HPDE6-E6E7 (cell line): ENCODE data around the gene NEU1.
"Not testable (repeated sequence)": the region's sequence is repeated elsewhere in the genome, so short reads cannot be mapped to it uniquely, and the experiment has no call there.

Experiments used
- DNase-seq: peaks from one replicate; pipeline ENCODE4 v3.0.0; 2011; ENCODE audit warnings: missing footprints; ENCODE audit errors: extremely low spot score

Gene NEU1

DNA sequence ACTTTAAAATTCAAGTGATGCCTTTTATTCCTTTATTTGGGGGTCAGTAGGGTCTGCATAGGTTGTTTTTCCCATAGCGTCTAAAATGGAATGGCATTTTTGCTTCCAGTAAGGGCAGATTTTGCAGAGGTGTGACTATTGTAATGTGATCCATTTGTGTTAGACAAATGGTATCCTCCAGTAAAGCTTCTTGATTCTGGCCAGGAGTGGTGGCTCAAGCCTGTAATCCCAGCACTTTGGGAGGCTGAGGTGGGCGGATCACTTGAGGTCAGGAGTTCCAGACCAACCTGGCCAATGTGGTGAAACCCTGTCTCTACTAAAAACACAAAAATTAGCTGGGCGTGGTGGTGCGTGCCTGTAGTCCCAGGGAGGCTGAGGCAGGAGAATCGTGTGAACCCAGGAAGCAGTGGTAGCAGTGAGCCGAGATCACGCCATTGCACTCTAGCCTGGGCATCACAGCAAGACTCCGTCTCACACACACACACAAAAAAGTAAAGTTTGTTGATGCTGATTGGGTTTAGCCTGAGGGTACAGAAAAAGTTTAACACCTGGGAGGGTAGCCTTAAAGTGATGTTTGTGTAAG is 44.6 kb downstream of the NEU1 start:
- DNase-seq, result not testable (repeated sequence)

DNA sequence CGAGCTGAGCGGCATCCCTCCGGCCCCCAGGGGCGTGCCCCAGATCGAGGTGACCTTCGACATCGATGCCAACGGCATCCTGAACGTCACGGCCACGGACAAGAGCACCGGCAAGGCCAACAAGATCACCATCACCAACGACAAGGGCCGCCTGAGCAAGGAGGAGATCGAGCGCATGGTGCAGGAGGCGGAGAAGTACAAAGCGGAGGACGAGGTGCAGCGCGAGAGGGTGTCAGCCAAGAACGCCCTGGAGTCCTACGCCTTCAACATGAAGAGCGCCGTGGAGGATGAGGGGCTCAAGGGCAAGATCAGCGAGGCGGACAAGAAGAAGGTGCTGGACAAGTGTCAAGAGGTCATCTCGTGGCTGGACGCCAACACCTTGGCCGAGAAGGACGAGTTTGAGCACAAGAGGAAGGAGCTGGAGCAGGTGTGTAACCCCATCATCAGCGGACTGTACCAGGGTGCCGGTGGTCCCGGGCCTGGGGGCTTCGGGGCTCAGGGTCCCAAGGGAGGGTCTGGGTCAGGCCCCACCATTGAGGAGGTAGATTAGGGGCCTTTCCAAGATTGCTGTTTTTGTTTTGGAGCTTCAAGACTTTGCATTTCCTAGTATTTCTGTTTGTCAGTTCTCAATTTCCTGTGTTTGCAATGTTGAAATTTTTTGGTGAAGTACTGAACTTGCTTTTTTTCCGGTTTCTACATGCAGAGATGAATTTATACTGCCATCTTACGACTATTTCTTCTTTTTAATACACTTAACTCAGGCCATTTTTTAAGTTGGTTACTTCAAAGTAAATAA is 45.3 kb downstream of the NEU1 start:
- DNase-seq, result not testable (repeated sequence)

DNA sequence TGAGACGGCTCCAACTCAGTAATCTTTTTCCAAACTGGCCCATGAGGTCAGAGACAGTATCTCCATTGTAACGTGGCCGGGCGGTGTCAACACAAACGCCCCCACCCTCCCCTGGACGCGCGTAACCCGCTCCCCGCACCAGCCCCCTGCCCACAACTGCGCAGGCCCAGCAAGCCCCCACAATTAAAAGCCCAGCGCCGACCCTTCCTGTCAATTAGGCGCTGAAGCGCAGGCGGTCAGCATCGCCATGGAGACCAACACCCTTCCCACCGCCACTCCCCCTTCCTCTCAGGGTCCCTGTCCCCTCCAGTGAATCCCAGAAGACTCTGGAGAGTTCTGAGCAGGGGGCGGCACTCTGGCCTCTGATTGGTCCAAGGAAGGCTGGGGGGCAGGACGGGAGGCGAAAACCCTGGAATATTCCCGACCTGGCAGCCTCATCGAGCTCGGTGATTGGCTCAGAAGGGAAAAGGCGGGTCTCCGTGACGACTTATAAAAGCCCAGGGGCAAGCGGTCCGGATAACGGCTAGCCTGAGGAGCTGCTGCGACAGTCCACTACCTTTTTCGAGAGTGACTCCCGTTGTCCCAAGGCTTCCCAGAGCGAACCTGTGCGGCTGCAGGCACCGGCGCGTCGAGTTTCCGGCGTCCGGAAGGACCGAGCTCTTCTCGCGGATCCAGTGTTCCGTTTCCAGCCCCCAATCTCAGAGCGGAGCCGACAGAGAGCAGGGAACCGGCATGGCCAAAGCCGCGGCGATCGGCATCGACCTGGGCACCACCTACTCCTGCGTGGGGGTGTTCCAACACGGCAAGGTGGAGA is 47.4 kb downstream of the NEU1 start, which contains the start of the genes HSPA1A and HSPA1L:
Gene HSPA1A (plus strand): TSS at position 519 of the 814 bp plus-strand sequence. CDS start 214 bp downstream, at position 733.
Gene HSPA1L (minus strand): TSS at position 259 of the 814 bp plus-strand sequence. CDS start 3,311 bp downstream, outside the sequence.
- no peak for DNase-seq

DNA sequence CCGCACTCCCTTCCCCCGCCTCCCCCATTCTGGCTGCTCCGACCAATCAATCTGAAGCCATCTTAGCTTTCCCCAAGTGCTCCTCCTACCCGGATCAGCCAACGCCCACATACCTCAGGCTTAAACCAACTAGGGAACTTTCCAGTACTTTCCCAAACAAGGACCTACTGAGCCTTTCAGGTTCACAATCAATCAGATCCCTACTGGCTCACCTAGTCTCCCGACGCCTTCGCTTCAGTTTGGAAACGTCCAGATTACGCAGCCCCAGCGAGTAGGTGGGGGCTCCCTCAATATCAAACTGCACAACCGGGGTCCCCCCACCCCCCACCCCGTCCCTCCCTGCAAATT is 48.0 kb downstream of the NEU1 start:
- peak; percentile 96 for DNase-seq

DNA sequence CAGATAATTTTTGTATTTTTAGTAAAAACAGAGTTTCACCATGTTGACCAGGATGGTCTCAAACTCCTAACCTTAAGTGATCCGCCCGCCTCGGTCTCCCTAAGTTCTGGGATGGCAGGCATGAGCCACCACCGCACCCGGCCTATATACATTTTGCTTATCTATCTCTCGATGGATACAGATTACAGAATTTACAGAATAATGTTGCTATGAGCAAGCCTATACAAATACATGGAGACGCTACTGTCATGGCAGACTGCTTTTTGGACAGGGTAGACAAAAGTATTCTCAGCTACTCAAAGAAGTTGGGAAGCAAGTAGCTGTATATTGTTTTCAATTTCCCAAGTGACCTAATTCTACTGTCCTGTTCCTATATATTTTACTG is 49.2 kb downstream of the NEU1 start:
- no peak for DNase-seq

DNA sequence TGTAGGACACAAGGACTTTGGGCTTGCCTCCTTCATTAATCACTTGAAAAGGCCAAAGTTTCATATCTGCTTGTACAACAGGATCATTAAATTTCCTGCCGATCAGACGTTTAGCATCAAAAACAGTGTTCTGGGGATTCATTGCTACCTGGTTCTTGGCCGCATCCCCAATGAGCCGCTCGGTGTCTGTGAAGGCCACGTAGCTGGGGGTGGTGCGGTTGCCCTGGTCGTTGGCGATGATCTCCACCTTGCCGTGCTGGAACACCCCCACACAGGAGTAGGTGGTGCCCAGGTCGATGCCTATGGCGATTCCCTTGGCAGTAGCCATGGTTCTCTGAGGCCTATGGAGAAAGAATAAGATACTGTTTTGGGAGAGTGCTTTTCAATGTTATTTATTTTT is 51.0 kb downstream of the NEU1 start:
- DNase-seq, result no peak

DNA sequence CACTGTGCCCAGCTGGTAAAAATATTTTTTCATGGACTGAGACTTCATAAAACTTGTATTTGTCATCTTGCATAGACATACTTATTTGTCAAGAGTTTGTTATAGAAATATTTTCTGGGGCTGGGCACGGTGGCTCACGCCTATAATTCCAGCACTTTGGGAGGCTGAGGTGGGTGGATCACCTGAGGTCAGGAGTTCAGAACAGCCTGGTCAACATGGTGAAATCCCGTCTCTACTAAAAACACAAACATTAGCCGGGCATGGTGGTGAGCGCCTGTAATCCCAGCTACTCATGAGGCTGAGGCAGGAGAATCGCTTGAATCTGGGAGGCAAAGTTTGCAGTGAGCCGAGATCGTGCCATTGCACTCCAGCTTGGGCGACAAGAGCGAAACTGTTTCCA is 54.0 kb downstream of the NEU1 start:
- not testable (repeated sequence) for DNase-seq
